Breast epithelium (tissue), 4 donors: ENCODE data around the gene ENPP6. TPM values are rescaled to one million over a fixed set of nuclear protein-coding genes. Genes with fewer than 3 reads are reported as not detected.
A peak's percentile ranks its signal among the peaks of the same experiment; 100 is the strongest.

ENCODE experiments used
- DNase-seq, 2 donors: peaks; one replicate each; pipeline ENCODE4 v3.0.0-alpha.2; 2019; ENCODE audit warnings: low spot score in 2 of 2
- H3K27ac ChIP-seq, 2 donors: fragments of 200-600 bp; sonication (generic) in 1 of 2; one replicate each; pipeline ENCODE4 v1.5.1; 2016 to 2019; ENCODE audit warnings: mild to moderate bottlenecking in 1 of 2
- H3K27me3 ChIP-seq, 2 donors: fragments of 200-600 bp; sonication (generic) in 1 of 2; one replicate each; pipeline versions ENCODE4 v1.5.1 to v1.6.0; 2017 to 2019; ENCODE audit warnings: control low read depth in 1 of 2, mild to moderate bottlenecking in 1 of 2
- H3K36me3 ChIP-seq: fragments of 200-600 bp; one replicate; pipeline ENCODE4 v1.5.1; 2019
- H3K4me1 ChIP-seq, 2 donors: fragments of 200-600 bp; sonication (generic); one replicate each; pipeline ENCODE4 v1.5.1; 2016 to 2019; ENCODE audit warnings: control low read depth in 1 of 2
- H3K4me3 ChIP-seq, 3 donors: fragments of 200-600 bp; sonication (generic); 1 replicate in 2 of 3; 2 replicates in 1 of 3; pipeline ENCODE4 v1.5.1; 2016 to 2019; ENCODE audit warnings: mild to moderate bottlenecking in 3 of 3, moderate library complexity in 2 of 3
- H3K9me3 ChIP-seq, 2 donors: fragments of 200-600 bp; sonication (generic) in 1 of 2; one replicate each; pipeline ENCODE4 v1.5.1; 2016 to 2019; ENCODE audit warnings: control low read depth in 1 of 2
- CTCF ChIP-seq, 3 donors: fragments of 450-650 bp; IDR thresholded peaks; one replicate each; pipeline ENCODE4 v1.5.1; 2016 to 2017; ENCODE audit warnings: antibody characterized with exemption in 3 of 3, mild to moderate bottlenecking in 3 of 3, moderate library complexity in 3 of 3
- POLR2A ChIP-seq: fragments of 450-650 bp; IDR thresholded peaks from one replicate; pipeline ENCODE4 v1.6.1; 2016; ENCODE audit warnings: antibody characterized with exemption, mild to moderate bottlenecking, moderate library complexity
- POLR2AphosphoS5 ChIP-seq, 3 donors: sonication (generic); formaldehyde crosslinking; IDR thresholded peaks; one replicate each; pipeline ENCODE4 v1.6.1; 2017; ENCODE audit warnings: antibody characterized with exemption in 3 of 3
- intact Hi-C: fragments of 100-400 bp; cut with DNase I; formaldehyde crosslinking; loops from one replicate; pipeline ENCODE4 v1.15.1; 2023; ENCODE audit warnings: low total_unique reads
- total RNA-seq, 3 donors: library from RNA; depleted of rRNA; stranded (reverse); fragments of >200 nt; gene quantifications; one replicate each; pipeline ENCODE4 v1.1.0, GENCODE V29; 2016

ENPP6 gene
- total RNA-seq, 3 donors from 2014 or later, result 0.16 to 0.59 (median 0.33) TPM

DNA sequence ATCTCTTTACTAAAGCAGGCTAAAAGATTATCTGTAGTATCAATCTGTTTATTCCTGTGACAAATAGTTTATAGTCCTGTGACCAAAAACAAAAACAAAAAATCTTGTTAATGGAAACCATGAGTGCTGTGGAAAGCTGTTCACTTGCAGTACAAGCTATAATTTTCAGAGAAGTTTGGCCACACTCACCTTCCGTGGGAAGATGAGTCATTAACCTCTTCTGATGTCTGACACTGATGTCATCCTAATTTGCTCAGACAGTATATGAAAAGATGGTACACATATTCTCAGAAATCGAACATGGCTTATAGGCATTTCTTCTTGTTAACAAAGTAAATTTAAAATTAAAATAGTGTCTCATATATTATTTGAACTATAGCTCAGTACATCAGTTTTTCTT lies 19.9 kb upstream of the ENPP6 start:
- peak overlapping the region; percentile 27 to 52 for H3K27ac ChIP-seq
- no peak for TF ChIP-seq POLR2AphosphoS5 (IDR thresholded peaks at IDR 0.05)
- no peak for TF ChIP-seq POLR2A
- DNase-seq, result no peak
- H3K4me3 ChIP-seq, result no peak overlapping the region
- no peaks in the 10 kb centered on the region for H3K4me1 ChIP-seq
- H3K36me3 ChIP-seq, result no peaks in the 10 kb centered on the region
- no peaks in the 10 kb centered on the region for H3K27me3 ChIP-seq
- H3K9me3 ChIP-seq, result no peaks in the 10 kb centered on the region
- intact Hi-C loops, result no loop called here

GRCh38 chr4:184235526-184235925 lies 17.9 kb upstream of the ENPP6 start:
- Histone ChIP-seq H3K27me3 (no peaks in the 10 kb centered on the region), H3K4me3 (no peak overlapping the region), H3K4me1 (no peaks in the 10 kb centered on the region), H3K27ac (no peak overlapping the region), H3K36me3 (no peaks in the 10 kb centered on the region), H3K9me3 (no peaks in the 10 kb centered on the region)
- intact Hi-C loops, result loop anchor here (2.0 kb wide), 1 partner anchor 21 kb away; no protein-coding TSS in a partner anchor
- TF ChIP-seq POLR2A (no peak), CTCF (IDR thresholded peaks at IDR 0.05) (no peak), POLR2AphosphoS5 (IDR thresholded peaks at IDR 0.05) (no peak)
- no peak for DNase-seq

DNA sequence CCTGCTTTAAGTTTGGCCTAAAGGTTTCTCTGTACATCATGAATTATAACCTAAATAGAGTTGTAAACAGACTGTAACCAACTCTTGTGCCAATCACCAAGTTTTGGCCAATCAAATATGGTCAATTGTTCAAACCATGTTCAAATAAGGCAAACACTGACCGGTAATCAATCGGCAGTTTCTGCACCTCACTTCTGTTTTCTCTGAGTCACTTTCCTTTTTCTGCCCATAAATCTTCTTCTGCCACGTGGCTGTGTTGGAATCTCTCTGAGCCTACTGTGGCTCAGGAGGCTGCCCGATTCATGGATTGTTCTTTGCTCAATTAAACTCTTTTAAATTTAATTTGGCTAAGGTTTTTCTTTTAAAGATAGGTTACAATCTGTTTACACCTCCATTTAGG lies 16.5 kb upstream of the ENPP6 start:
- H3K27me3 ChIP-seq, result no peaks in the 10 kb centered on the region
- no peak overlapping the region for H3K27ac ChIP-seq
- TF ChIP-seq CTCF (IDR thresholded peaks at IDR 0.05) (no peak), POLR2A (no peak), POLR2AphosphoS5 (IDR thresholded peaks at IDR 0.05) (no peak)
- no peaks in the 10 kb centered on the region for H3K36me3 ChIP-seq
- no peaks in the 10 kb centered on the region for H3K4me1 ChIP-seq
- intact Hi-C loops, result loop anchor here (2.0 kb wide), 1 partner anchor 23 kb away; no protein-coding TSS in a partner anchor
- H3K9me3 ChIP-seq, result no peaks in the 10 kb centered on the region
- DNase-seq, result no peak
- H3K4me3 ChIP-seq, result no peak overlapping the region

DNA sequence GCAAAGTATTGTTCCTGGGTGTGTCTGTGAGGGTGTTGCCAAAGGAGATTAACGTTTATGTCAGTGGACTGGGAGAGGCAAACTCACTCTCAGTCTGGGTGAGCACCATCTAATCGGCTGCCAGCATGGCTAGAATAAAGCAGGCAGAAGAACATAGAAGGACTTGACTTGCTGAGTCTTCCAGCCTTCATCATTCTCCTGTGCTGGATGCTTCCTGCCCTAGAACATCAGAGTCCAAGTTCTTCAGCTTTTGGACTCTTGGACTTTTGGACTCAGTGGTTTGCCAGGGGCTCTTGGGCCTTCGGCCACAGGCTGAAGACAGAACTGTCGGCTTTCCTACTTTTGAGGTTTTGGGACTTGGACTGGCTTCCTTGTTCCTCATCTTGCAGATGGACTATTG lies 15.3 kb upstream of the ENPP6 start:
- Histone ChIP-seq H3K4me1 (no peaks in the 10 kb centered on the region), H3K36me3 (no peaks in the 10 kb centered on the region)
- DNase-seq, result no peak

GRCh38 chr4:184232202-184232601 lies 14.5 kb upstream of the ENPP6 start:
- H3K27ac ChIP-seq, result no peak overlapping the region
- TF ChIP-seq POLR2AphosphoS5 (IDR thresholded peaks at IDR 0.05) (no peak), CTCF (IDR thresholded peaks at IDR 0.05) (no peak), POLR2A (no peak)
- H3K4me1 ChIP-seq, result no peaks in the 10 kb centered on the region
- H3K36me3 ChIP-seq, result no peaks in the 10 kb centered on the region
- DNase-seq, result no peak
- no peak overlapping the region for H3K4me3 ChIP-seq
- no peaks in the 10 kb centered on the region for H3K9me3 ChIP-seq
- H3K27me3 ChIP-seq, result peaks cover 0 to 4% of the 10 kb centered on the region in 2 donors
- intact Hi-C loops, result no loop called here

More for the DNA sequence above, 15.3 kb upstream of the ENPP6 start:
- Histone ChIP-seq H3K9me3 (no peaks in the 10 kb centered on the region), H3K4me3 (no peak overlapping the region), H3K27me3 (peaks cover 0 to 4% of the 10 kb centered on the region in 2 donors), H3K27ac (no peak overlapping the region)
- TF ChIP-seq POLR2AphosphoS5 (IDR thresholded peaks at IDR 0.05), result no peak
- no peak for TF ChIP-seq POLR2A
- TF ChIP-seq CTCF (IDR thresholded peaks at IDR 0.05), result no peak
- intact Hi-C loops, result no loop called here

- Histone ChIP-seq H3K4me1 (no peaks in the 10 kb centered on the region), H3K36me3 (no peaks in the 10 kb centered on the region), H3K27ac (no peak overlapping the region), H3K27me3 (peaks cover 0 to 4% of the 10 kb centered on the region in 2 donors), H3K9me3 (no peaks in the 10 kb centered on the region), H3K4me3 (no peak overlapping the region)
- TF ChIP-seq POLR2AphosphoS5 (IDR thresholded peaks at IDR 0.05), result no peak
- TF ChIP-seq CTCF (IDR thresholded peaks at IDR 0.05), result no peak
- TF ChIP-seq POLR2A, result no peak
- no peak for DNase-seq
- intact Hi-C loops, result no loop called here
These were observed 13.9 kb upstream of the ENPP6 start for GRCh38 chr4:184231573-184231972.
